Stimulated activated CD8-positive, alpha-beta memory T cell treated with anti-CD3 and anti-CD28 coated beads, Interleukin-7, amount 100 ng/mL, for 1 hour (primary cell): ENCODE results near the gene DNLZ.
A peak's percentile ranks its signal among the peaks of the same experiment; 100 is the strongest.
"Not testable (repeated sequence)": the region's sequence is repeated elsewhere in the genome, so short reads cannot be mapped to it uniquely, and the experiment has no call there.

Source experiments
- DNase-seq, 2 donors: peaks; one replicate each; pipeline ENCODE4 v3.0.0-alpha.2; 2020; ENCODE audit warnings: low read depth in 2 of 2

DNLZ gene

DNA sequence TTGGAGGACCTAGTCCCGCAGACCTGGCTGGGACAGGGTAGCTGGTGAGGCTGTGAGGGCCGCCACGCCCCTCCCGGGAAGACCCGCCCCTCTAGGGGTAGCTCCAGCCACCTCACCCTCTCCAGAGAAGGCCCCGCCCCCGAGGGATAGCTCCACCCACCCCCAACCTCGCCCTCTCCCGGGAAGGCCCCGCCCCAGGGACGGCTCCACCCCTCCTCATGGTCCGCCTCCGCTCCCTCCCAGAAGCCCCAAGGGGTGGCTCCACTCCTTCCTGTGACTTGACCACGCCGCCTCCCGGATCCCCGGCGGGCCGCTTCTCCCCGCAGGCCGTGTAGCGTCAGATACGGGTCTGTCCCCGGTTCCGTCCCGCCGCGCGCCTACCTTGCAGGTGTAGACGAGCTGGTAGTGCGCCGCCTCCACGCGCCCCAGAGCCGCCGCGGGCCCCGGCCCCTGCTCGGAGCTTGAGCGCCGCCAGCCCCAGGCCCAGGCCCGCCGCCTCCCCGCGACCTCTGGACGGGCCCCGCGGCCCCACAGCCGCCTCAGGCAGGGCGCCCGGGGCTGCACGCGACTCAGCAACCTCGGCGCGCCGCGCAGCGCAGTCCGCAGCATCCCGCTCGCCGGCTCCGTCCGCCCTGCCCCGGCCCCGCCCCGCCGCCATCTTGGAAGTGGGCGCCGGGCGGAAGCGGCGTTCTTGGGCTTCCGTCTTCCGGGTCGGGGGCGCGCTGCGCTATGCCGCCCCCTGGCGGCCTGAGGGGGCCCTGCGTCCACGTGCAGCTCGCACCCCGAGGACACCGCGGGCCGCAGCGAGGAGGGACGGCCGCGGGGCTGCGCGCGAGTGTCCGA is at the start of gene DNLZ:
DNLZ (minus strand) TSS at position 639 of the 843 bp plus-strand sequence; CDS start at position 609, 30 bp downstream.
- DNase-seq, result peak; percentile 83 to 91

- DNase-seq, result no peak
These were observed 49.4 kb upstream of the DNLZ start for GRCh38 chr9:136412962-136413361.

DNA sequence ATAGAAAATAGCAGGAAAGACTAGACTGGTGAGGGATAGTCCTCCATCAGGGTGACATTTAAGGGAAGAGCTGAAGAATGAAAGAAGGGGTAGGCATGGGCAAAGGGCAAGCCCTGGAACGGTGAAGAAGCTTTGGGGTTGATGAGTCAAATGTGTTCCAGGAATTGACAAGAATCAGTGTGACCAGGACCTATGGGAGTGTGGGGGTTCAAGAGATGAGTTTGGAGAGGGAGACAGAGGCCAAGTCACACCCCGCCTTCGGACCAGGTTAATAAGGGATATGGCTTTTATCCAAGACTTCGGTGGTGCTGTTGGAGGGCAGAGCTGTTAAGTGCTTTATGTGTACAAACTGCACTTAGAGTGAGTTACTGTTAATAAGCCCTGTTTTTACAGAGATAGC is 47.8 kb upstream of the DNLZ start:
- no peak for DNase-seq

GRCh38 chr9:136410500-136411287 is 47.1 kb upstream of the DNLZ start, which contains the start of the genes ENTR1 and PMPCA:
Gene ENTR1 (minus strand): TSS chr9:136410614. CDS start chr9:136410397, 217 bp downstream.
Gene PMPCA (plus strand): TSS chr9:136410658. CDS start chr9:136410669, 11 bp downstream.
- peak; percentile 93 to 95 for DNase-seq

- DNase-seq, result no peak
These were observed 46.3 kb upstream of the DNLZ start for GRCh38 chr9:136409557-136410455.

GRCh38 chr9:136407911-136408310 is 44.4 kb upstream of the DNLZ start:
- DNase-seq, result no peak

DNA sequence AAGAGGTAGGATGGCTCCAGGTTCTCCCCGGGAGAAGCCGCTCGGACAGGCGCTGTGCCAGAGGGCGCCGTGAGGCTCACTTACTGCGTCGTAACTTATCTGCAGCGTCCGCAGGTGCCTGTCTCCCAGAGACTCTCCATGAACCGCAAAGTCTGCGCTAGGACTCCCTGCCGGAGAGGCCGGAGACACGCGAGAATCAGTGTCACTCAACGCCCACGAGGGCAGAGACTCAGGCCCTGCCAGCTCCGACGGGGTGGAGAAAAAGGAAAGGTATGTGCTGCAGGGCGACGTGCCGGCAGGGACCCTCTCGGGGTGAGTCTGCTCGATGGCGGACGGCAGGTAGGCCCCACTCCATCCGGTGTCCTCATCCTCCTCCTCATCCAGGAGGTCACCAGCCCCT is 43.5 kb upstream of the DNLZ start:
- DNase-seq, result not testable (repeated sequence)

GRCh38 chr9:136405904-136406303 is 42.4 kb upstream of the DNLZ start:
- not testable (repeated sequence) for DNase-seq

GRCh38 chr9:136405481-136405880 is 41.9 kb upstream of the DNLZ start:
- no peak for DNase-seq

- DNase-seq, result no peak
These were observed 41.2 kb upstream of the DNLZ start for GRCh38 chr9:136404801-136405136.

GRCh38 chr9:136403915-136404800 is 40.6 kb upstream of the DNLZ start:
- no peak for DNase-seq

DNA sequence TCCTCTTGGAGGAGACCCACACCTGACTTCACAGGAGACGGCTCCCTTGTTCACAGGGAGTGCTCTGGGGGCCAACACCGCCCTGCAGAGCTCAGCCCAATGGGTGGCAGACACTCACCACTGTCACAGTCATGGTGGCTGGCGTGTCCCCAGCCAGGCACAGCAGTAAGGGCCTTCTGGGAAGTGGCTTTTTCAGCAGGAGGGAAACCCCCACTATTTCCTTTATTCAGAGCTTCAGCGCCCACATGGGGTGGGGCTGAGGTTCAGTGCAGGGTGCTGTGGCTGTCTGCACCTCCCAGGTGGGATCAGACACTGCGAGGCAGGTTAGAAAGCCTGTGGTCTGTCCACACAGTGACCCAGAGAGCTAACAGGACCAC is 40.0 kb upstream of the DNLZ start:
- peak; percentile 32 to 48 for DNase-seq

GRCh38 chr9:136402067-136402466 is 38.5 kb upstream of the DNLZ start:
- no peak for DNase-seq

- DNase-seq, result no peak
These were observed 37.8 kb upstream of the DNLZ start for GRCh38 chr9:136401173-136401922.

- peak; percentile 68 to 71 for DNase-seq
These were observed 36.7 kb upstream of the DNLZ start, which contains the start of gene SNAPC4 for GRCh38 chr9:136400038-136400834. Gene SNAPC4 (minus strand): TSS chr9:136400170. CDS start chr9:136398428, 1,742 bp downstream.

- no peak for DNase-seq
These were observed 35.9 kb upstream of the DNLZ start for GRCh38 chr9:136399176-136400037.

GRCh38 chr9:136398286-136398685 is 34.7 kb upstream of the DNLZ start:
- no peak for DNase-seq

DNA sequence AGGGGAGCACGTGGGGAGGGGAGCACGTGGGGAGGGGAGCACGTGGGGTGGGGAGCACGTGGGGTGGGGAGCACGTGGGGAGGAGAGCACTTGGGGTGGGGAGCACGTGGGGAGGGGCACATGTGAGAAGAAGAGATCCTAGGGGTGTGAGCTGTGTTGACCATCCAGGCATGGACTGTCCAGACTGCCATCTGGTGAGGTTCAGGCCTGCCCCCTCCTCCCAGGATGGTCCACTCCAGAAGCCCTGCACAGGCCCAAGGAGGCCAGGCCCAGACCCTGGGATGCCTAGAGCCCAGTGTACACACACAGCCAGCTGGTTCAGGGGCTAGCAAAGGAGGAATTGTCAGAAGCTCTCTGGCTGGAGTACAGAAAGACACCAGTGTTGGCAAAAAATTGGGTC is 34.1 kb upstream of the DNLZ start:
- DNase-seq, result no peak
